HepG2 (cell line): ENCODE results near the gene LAMTOR2. TPM values are rescaled to one million over a fixed set of nuclear protein-coding genes. Genes with fewer than 3 reads are reported as not detected.

Source experiments
- E2F2 ChIP-seq: sonication (generic); formaldehyde crosslinking; IDR thresholded peaks from 2 replicates; pipeline ENCODE4 v1.4.0; 2020; ENCODE audit warnings: missing genetic modification reagents, borderline replicate concordance
- HDAC6 ChIP-seq: fragments of 200-600 bp; sonication (generic); IDR thresholded peaks from 2 replicates; pipeline ENCODE4 v1.7.0; 2017; ENCODE audit warnings: mild to moderate bottlenecking, antibody characterized with exemption, low read length, low read depth
- HNF4G ChIP-seq, 2 experiments: sonication (generic) in 1 of 2; formaldehyde crosslinking in 1 of 2; IDR thresholded peaks; 2 replicates each; pipeline versions ENCODE4 v1.4.0 to v1.6.1; 2011 to 2020; ENCODE audit warnings: borderline replicate concordance in 2 of 2, low read depth in 2 of 2, mild to moderate bottlenecking in 2 of 2, low read length in 1 of 2, missing genetic modification reagents in 1 of 2, moderate library complexity in 1 of 2
- KLF13 ChIP-seq: sonication (generic); formaldehyde crosslinking; IDR thresholded peaks from 2 replicates; pipeline ENCODE4 v1.4.0; 2020; ENCODE audit warnings: mild to moderate bottlenecking, missing genetic modification reagents
- MATR3 ChIP-seq: sonication (generic); formaldehyde crosslinking; IDR thresholded peaks from 2 replicates; pipeline ENCODE4 v1.4.0; 2020; ENCODE audit warnings: missing genetic modification reagents
- NR3C1 ChIP-seq: sonication (generic); formaldehyde crosslinking; IDR thresholded peaks from 2 replicates; pipeline ENCODE4 v1.4.0; 2020; ENCODE audit warnings: missing genetic modification reagents
- TMF1 ChIP-seq: sonication (generic); formaldehyde crosslinking; IDR thresholded peaks from 2 replicates; pipeline ENCODE4 v1.8.1; 2022; ENCODE audit warnings: low read depth, missing genetic modification reagents
- ZNF234 ChIP-seq: sonication (generic); formaldehyde crosslinking; conservative IDR thresholded peaks from 2 replicates; pipeline ENCODE4 v1.5.1; 2020; ENCODE audit warnings: mild to moderate bottlenecking, missing genetic modification reagents
- ZNF264 ChIP-seq: sonication (generic); formaldehyde crosslinking; IDR thresholded peaks from 2 replicates; pipeline ENCODE4 v1.4.0; 2020; ENCODE audit warnings: missing genetic modification reagents
- ZNF652 ChIP-seq: IDR thresholded peaks from 2 replicates; pipeline ENCODE4 v1.6.1; 2016; ENCODE audit warnings: low read depth, borderline replicate concordance
- polyA plus RNA-seq, 8 experiments: library from polyadenylated mRNA; depleted of rRNA in 3 of 8; stranded (reverse) in 7 of 8; unstranded in 1 of 8; fragments of >200 nt; fragmentation: Illumina TruSeq in 4 of 8; extraction: Trizol in 4 of 8; gene quantifications; 2 replicates each; pipeline versions ENCODE4 v1.2.1 to v1.2.3, GENCODE V29; 2011 to 2016; ENCODE audit warnings: low read depth in 4 of 8, missing spikeins in 1 of 8, mixed read lengths in 1 of 8; ENCODE audit not compliant: insufficient read depth in 1 of 8
- total RNA-seq, 5 experiments: library from RNA; depleted of rRNA; stranded (reverse); fragments of >200 nt; fragmentation: Illumina TruSeq; extraction: Trizol; gene quantifications; 2 replicates each; pipeline ENCODE4 v1.2.3, GENCODE V29; 2016; ENCODE audit warnings: low read depth in 1 of 5
- TF ChIP-seq, protein P1 (sequence below): sonication (generic); formaldehyde crosslinking; IDR thresholded peaks from 2 replicates; pipeline ENCODE4 v1.5.1; 2020; ENCODE audit warnings: mild to moderate bottlenecking, missing genetic modification reagents, moderate library complexity
- TF ChIP-seq, protein P2 (sequence below), 2 experiments: sonication (generic) in 1 of 2; formaldehyde crosslinking in 1 of 2; IDR thresholded peaks; 2 replicates each; pipeline versions ENCODE4 v1.6.1 to v1.9.0; 2014 to 2022; ENCODE audit warnings: antibody characterized with exemption in 1 of 2, borderline replicate concordance in 1 of 2, inconsistent platforms in 1 of 2, low read depth in 1 of 2, missing genetic modification reagents in 1 of 2
- TF ChIP-seq, protein P3 (sequence below): sonication (generic); formaldehyde crosslinking; IDR thresholded peaks from 2 replicates; pipeline ENCODE4 v1.4.0; 2020; ENCODE audit warnings: missing genetic modification reagents
- TF ChIP-seq, protein P4 (sequence below): sonication (generic); formaldehyde crosslinking; IDR thresholded peaks from 2 replicates; pipeline ENCODE4 v1.5.0; 2020; ENCODE audit warnings: missing genetic modification reagents

Gene LAMTOR2
- total and polyA plus RNA-seq, 2 of the 13 experiments (the other 11 are each of a cell fraction or from before 2014, with no cell fraction given), result 36.5 to 66.4 TPM

GRCh38 chr1:156096640-156097391 lies 42.2 kb downstream of the LAMTOR2 start (continued):
- TF ChIP-seq, protein P1, sequence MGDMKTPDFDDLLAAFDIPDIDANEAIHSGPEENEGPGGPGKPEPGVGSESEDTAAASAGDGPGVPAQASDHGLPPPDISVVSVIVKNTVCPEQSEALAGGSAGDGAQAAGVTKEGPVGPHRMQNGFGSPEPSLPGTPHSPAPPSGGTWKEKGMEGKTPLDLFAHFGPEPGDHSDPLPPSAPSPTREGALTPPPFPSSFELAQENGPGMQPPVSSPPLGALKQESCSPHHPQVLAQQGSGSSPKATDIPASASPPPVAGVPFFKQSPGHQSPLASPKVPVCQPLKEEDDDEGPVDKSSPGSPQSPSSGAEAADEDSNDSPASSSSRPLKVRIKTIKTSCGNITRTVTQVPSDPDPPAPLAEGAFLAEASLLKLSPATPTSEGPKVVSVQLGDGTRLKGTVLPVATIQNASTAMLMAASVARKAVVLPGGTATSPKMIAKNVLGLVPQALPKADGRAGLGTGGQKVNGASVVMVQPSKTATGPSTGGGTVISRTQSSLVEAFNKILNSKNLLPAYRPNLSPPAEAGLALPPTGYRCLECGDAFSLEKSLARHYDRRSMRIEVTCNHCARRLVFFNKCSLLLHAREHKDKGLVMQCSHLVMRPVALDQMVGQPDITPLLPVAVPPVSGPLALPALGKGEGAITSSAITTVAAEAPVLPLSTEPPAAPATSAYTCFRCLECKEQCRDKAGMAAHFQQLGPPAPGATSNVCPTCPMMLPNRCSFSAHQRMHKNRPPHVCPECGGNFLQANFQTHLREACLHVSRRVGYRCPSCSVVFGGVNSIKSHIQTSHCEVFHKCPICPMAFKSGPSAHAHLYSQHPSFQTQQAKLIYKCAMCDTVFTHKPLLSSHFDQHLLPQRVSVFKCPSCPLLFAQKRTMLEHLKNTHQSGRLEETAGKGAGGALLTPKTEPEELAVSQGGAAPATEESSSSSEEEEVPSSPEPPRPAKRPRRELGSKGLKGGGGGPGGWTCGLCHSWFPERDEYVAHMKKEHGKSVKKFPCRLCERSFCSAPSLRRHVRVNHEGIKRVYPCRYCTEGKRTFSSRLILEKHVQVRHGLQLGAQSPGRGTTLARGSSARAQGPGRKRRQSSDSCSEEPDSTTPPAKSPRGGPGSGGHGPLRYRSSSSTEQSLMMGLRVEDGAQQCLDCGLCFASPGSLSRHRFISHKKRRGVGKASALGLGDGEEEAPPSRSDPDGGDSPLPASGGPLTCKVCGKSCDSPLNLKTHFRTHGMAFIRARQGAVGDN, result peak; percentile 91
- TF ChIP-seq HDAC6, result no peak
- TF ChIP-seq ZNF652 (CRISPR knock-in tag), result no peak
- TF ChIP-seq, protein P2, sequence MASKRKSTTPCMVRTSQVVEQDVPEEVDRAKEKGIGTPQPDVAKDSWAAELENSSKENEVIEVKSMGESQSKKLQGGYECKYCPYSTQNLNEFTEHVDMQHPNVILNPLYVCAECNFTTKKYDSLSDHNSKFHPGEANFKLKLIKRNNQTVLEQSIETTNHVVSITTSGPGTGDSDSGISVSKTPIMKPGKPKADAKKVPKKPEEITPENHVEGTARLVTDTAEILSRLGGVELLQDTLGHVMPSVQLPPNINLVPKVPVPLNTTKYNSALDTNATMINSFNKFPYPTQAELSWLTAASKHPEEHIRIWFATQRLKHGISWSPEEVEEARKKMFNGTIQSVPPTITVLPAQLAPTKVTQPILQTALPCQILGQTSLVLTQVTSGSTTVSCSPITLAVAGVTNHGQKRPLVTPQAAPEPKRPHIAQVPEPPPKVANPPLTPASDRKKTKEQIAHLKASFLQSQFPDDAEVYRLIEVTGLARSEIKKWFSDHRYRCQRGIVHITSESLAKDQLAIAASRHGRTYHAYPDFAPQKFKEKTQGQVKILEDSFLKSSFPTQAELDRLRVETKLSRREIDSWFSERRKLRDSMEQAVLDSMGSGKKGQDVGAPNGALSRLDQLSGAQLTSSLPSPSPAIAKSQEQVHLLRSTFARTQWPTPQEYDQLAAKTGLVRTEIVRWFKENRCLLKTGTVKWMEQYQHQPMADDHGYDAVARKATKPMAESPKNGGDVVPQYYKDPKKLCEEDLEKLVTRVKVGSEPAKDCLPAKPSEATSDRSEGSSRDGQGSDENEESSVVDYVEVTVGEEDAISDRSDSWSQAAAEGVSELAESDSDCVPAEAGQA (IDR thresholded peaks at IDR 0.05; ENCODE audit: low read depth), result no peak
- TF ChIP-seq, protein P2 (CRISPR knock-in tag; IDR thresholded peaks at IDR 0.05; ENCODE audit: borderline replicate concordance), result no peak
- no peak for TF ChIP-seq ZNF234 (CRISPR knock-in tag)
- TF ChIP-seq, protein P3, sequence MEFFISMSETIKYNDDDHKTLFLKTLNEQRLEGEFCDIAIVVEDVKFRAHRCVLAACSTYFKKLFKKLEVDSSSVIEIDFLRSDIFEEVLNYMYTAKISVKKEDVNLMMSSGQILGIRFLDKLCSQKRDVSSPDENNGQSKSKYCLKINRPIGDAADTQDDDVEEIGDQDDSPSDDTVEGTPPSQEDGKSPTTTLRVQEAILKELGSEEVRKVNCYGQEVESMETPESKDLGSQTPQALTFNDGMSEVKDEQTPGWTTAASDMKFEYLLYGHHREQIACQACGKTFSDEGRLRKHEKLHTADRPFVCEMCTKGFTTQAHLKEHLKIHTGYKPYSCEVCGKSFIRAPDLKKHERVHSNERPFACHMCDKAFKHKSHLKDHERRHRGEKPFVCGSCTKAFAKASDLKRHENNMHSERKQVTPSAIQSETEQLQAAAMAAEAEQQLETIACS, result no peak
- TF ChIP-seq, protein P4, sequence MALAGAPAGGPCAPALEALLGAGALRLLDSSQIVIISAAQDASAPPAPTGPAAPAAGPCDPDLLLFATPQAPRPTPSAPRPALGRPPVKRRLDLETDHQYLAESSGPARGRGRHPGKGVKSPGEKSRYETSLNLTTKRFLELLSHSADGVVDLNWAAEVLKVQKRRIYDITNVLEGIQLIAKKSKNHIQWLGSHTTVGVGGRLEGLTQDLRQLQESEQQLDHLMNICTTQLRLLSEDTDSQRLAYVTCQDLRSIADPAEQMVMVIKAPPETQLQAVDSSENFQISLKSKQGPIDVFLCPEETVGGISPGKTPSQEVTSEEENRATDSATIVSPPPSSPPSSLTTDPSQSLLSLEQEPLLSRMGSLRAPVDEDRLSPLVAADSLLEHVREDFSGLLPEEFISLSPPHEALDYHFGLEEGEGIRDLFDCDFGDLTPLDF (CRISPR knock-in tag), result no peak
- no peak for TF ChIP-seq KLF13 (CRISPR knock-in tag)
- TF ChIP-seq NR3C1 (CRISPR knock-in tag), result no peak
- TF ChIP-seq E2F2 (CRISPR knock-in tag), result no peak
- no peak for TF ChIP-seq MATR3 (CRISPR knock-in tag)
- TF ChIP-seq ZNF264, result no peak
- no peak for TF ChIP-seq HNF4G (IDR thresholded peaks at IDR 0.05; ENCODE audit: borderline replicate concordance, low read depth, low read length)
- TF ChIP-seq HNF4G (CRISPR knock-in tag; IDR thresholded peaks at IDR 0.05; ENCODE audit: borderline replicate concordance, low read depth), result 0 out of 2 replicates have a peak, but pooled peaks have one; percentile 25
- TF ChIP-seq TMF1 (CRISPR knock-in tag), result no peak
